Measurements from ENCODE around the gene SMURF1.
A peak's percentile ranks its signal among the peaks of the same experiment; 100 is the strongest.
"Not testable (repeated sequence)": the region's sequence is repeated elsewhere in the genome, so short reads cannot be mapped to it uniquely, and the experiment has no call there.

SMURF1 gene

GRCh38 chr7:99143853-99144672 lies at the start of gene SMURF1:
TSS of gene SMURF1 (minus strand) at chr7:99144108. CDS start at chr7:99143780, 328 bp downstream.
- DNase-seq: peak; percentile 68

- no peak for DNase-seq
Observed at GRCh38 chr7:99191869-99192596, 48.1 kb upstream of the SMURF1 start.

GRCh38 chr7:99190359-99191009 lies 46.6 kb upstream of the SMURF1 start:
- no peak for DNase-seq

- DNase-seq: no peak
Observed at GRCh38 chr7:99189222-99189621, 45.3 kb upstream of the SMURF1 start.

GRCh38 chr7:99188221-99188620 lies 44.3 kb upstream of the SMURF1 start:
- no peak for DNase-seq

- no peak for DNase-seq
Observed at GRCh38 chr7:99184532-99185218, 40.8 kb upstream of the SMURF1 start.

- DNase-seq: no peak
Observed at GRCh38 chr7:99180067-99180650, 36.3 kb upstream of the SMURF1 start.

GRCh38 chr7:99177165-99177564 lies 33.3 kb upstream of the SMURF1 start:
- no peak for DNase-seq

GRCh38 chr7:99173787-99174186 lies 29.9 kb upstream of the SMURF1 start:
- DNase-seq: no peak

GRCh38 chr7:99171731-99172130 lies 27.8 kb upstream of the SMURF1 start:
- no peak for DNase-seq

- DNase-seq: no peak
Observed at GRCh38 chr7:99170730-99171074, 26.8 kb upstream of the SMURF1 start.

GRCh38 chr7:99170065-99170729 lies 26.3 kb upstream of the SMURF1 start:
- DNase-seq: no peak

GRCh38 chr7:99167072-99167471 lies 23.2 kb upstream of the SMURF1 start:
- no peak for DNase-seq

GRCh38 chr7:99165816-99166215 lies 21.9 kb upstream of the SMURF1 start:
- DNase-seq: no peak

GRCh38 chr7:99163669-99164068 lies 19.8 kb upstream of the SMURF1 start:
- DNase-seq: not testable (repeated sequence)

GRCh38 chr7:99156649-99157048 lies 12.7 kb upstream of the SMURF1 start:
- no peak for DNase-seq

GRCh38 chr7:99155211-99155610 lies 11.3 kb upstream of the SMURF1 start:
- DNase-seq: no peak

- DNase-seq: no peak
Observed at GRCh38 chr7:99146979-99147378, 3.1 kb upstream of the SMURF1 start.

GRCh38 chr7:99143521-99143852 lies 421 bp downstream of the SMURF1 start:
- no peak for DNase-seq

- DNase-seq: peak; percentile 83
Observed at GRCh38 chr7:99142727-99143520, 984 bp downstream of the SMURF1 start.

Data from stimulated activated CD4-positive, alpha-beta T cell treated with anti-CD3 and anti-CD28 coated beads, Interleukin-12 subunit alpha, Interleukin-12 subunit beta, amount 100 ng/mL, for 4 hours (primary cell).